ENCODE measurements around the gene ADCY5.

- TF ChIP-seq POLR2A (IDR thresholded peaks at IDR 0.05; ENCODE audit: low read depth, low read length) (no peak), TAF1 (IDR thresholded peaks at IDR 0.05; ENCODE audit: borderline replicate concordance, low read depth, low read length) (no peak), POLR2AphosphoS5 (IDR thresholded peaks at IDR 0.05; ENCODE audit: low read depth, low read length) (no peak)
Measured at GRCh38 chr3:123361071-123361470, 87.8 kb downstream of the ADCY5 start.

Data from GM12892 (cell line).